ENCODE data around the gene SLC7A5.
A peak's percentile ranks its signal among the peaks of the same experiment; 100 is the strongest.

Gene SLC7A5

GRCh38 chr16:87856791-87857228 lies 12.5 kb downstream of the SLC7A5 start:
- Histone ChIP-seq H3K36me3 (ENCODE audit: control insufficient read depth, insufficient read depth, low read length) (peaks cover 55% of the 10 kb centered on the region; the same call in 1 of the 2 replicates), H3K4me3 (ENCODE audit: low read depth, low read length) (no peak overlapping the region), H3K27ac (ENCODE audit: low read depth, low read length) (no peak overlapping the region), H3K4me1 (ENCODE audit: control insufficient read depth, insufficient read depth, low read length) (peaks cover 50% of the 10 kb centered on the region), H3K9ac (ENCODE audit: low read length) (no peak overlapping the region), H3K27me3 (ENCODE audit: control insufficient read depth, insufficient read depth, low read length) (no peaks in the 10 kb centered on the region), H3K9me3 (ENCODE audit: control insufficient read depth, insufficient read depth, low read depth, low read length) (no peaks in the 10 kb centered on the region)

GRCh38 chr16:87855852-87856715 lies 13.2 kb downstream of the SLC7A5 start:
- Histone ChIP-seq H3K27me3 (ENCODE audit: control insufficient read depth, insufficient read depth, low read length) (no peaks in the 10 kb centered on the region), H3K36me3 (ENCODE audit: control insufficient read depth, insufficient read depth, low read length) (peaks cover 55% of the 10 kb centered on the region), H3K27ac (ENCODE audit: low read depth, low read length) (no peak overlapping the region), H3K4me1 (ENCODE audit: control insufficient read depth, insufficient read depth, low read length) (peaks cover 49% of the 10 kb centered on the region), H3K4me3 (ENCODE audit: low read depth, low read length) (no peak overlapping the region), H3K9me3 (ENCODE audit: control insufficient read depth, insufficient read depth, low read depth, low read length) (no peaks in the 10 kb centered on the region), H3K9ac (ENCODE audit: low read length) (no peak overlapping the region)

GRCh38 chr16:87854907-87855683 lies 14.2 kb downstream of the SLC7A5 start:
- peaks cover 58% of the 10 kb centered on the region for H3K36me3 ChIP-seq (ENCODE audit: control insufficient read depth, insufficient read depth, low read length)
- H3K4me3 ChIP-seq (ENCODE audit: low read depth, low read length): no peak overlapping the region
- no peaks in the 10 kb centered on the region for H3K27me3 ChIP-seq (ENCODE audit: control insufficient read depth, insufficient read depth, low read length)
- peaks cover 51% of the 10 kb centered on the region for H3K4me1 ChIP-seq (ENCODE audit: control insufficient read depth, insufficient read depth, low read length)
- no peaks in the 10 kb centered on the region for H3K9me3 ChIP-seq (ENCODE audit: control insufficient read depth, insufficient read depth, low read depth, low read length)
- no peak overlapping the region for H3K27ac ChIP-seq (ENCODE audit: low read depth, low read length)
- no peak overlapping the region for H3K9ac ChIP-seq (ENCODE audit: low read length)

GRCh38 chr16:87854053-87854906 lies 15.0 kb downstream of the SLC7A5 start:
- Histone ChIP-seq H3K9me3 (ENCODE audit: control insufficient read depth, insufficient read depth, low read depth, low read length) (no peaks in the 10 kb centered on the region), H3K27me3 (ENCODE audit: control insufficient read depth, insufficient read depth, low read length) (no peaks in the 10 kb centered on the region), H3K4me1 (ENCODE audit: control insufficient read depth, insufficient read depth, low read length) (peaks cover 52% of the 10 kb centered on the region), H3K4me3 (ENCODE audit: low read depth, low read length) (no peak overlapping the region), H3K36me3 (ENCODE audit: control insufficient read depth, insufficient read depth, low read length) (peaks cover 66% of the 10 kb centered on the region), H3K9ac (ENCODE audit: low read length) (no peak overlapping the region), H3K27ac (ENCODE audit: low read depth, low read length) (no peak overlapping the region)

GRCh38 chr16:87853411-87854052 lies 15.8 kb downstream of the SLC7A5 start:
- peak overlapping the region; percentile 90 for H3K27ac ChIP-seq (ENCODE audit: low read depth, low read length)
- peak overlapping the region; percentile 28; the same call in 1 of the 2 replicates for H3K4me3 ChIP-seq (ENCODE audit: low read depth, low read length)
- peak overlapping the region; percentile 87 for H3K9ac ChIP-seq (ENCODE audit: low read length)
- peaks cover 67% of the 10 kb centered on the region for H3K36me3 ChIP-seq (ENCODE audit: control insufficient read depth, insufficient read depth, low read length)
- no peaks in the 10 kb centered on the region for H3K9me3 ChIP-seq (ENCODE audit: control insufficient read depth, insufficient read depth, low read depth, low read length)
- H3K4me1 ChIP-seq (ENCODE audit: control insufficient read depth, insufficient read depth, low read length): peaks cover 54% of the 10 kb centered on the region
- H3K27me3 ChIP-seq (ENCODE audit: control insufficient read depth, insufficient read depth, low read length): no peaks in the 10 kb centered on the region

- no peak overlapping the region for H3K4me3 ChIP-seq (ENCODE audit: low read depth, low read length)
- H3K4me1 ChIP-seq (ENCODE audit: control insufficient read depth, insufficient read depth, low read length): peaks cover 61% of the 10 kb centered on the region
- H3K9ac ChIP-seq (ENCODE audit: low read length): no peak overlapping the region
- peaks cover 76% of the 10 kb centered on the region for H3K36me3 ChIP-seq (ENCODE audit: control insufficient read depth, insufficient read depth, low read length)
- no peaks in the 10 kb centered on the region for H3K9me3 ChIP-seq (ENCODE audit: control insufficient read depth, insufficient read depth, low read depth, low read length)
- no peak overlapping the region for H3K27ac ChIP-seq (ENCODE audit: low read depth, low read length)
- no peaks in the 10 kb centered on the region for H3K27me3 ChIP-seq (ENCODE audit: control insufficient read depth, insufficient read depth, low read length)
Observed at GRCh38 chr16:87851601-87852000, 17.7 kb downstream of the SLC7A5 start.

GRCh38 chr16:87851141-87851587 lies 18.1 kb downstream of the SLC7A5 start:
- Histone ChIP-seq H3K27me3 (ENCODE audit: control insufficient read depth, insufficient read depth, low read length) (no peaks in the 10 kb centered on the region), H3K9ac (ENCODE audit: low read length) (no peak overlapping the region), H3K9me3 (ENCODE audit: control insufficient read depth, insufficient read depth, low read depth, low read length) (no peaks in the 10 kb centered on the region), H3K27ac (ENCODE audit: low read depth, low read length) (no peak overlapping the region), H3K4me3 (ENCODE audit: low read depth, low read length) (no peak overlapping the region), H3K36me3 (ENCODE audit: control insufficient read depth, insufficient read depth, low read length) (peaks cover 77% of the 10 kb centered on the region), H3K4me1 (ENCODE audit: control insufficient read depth, insufficient read depth, low read length) (peaks cover 58% of the 10 kb centered on the region)

GRCh38 chr16:87850009-87851006 lies 19.0 kb downstream of the SLC7A5 start:
- Histone ChIP-seq H3K4me1 (ENCODE audit: control insufficient read depth, insufficient read depth, low read length) (peaks cover 56% of the 10 kb centered on the region), H3K36me3 (ENCODE audit: control insufficient read depth, insufficient read depth, low read length) (peaks cover 79% of the 10 kb centered on the region), H3K4me3 (ENCODE audit: low read depth, low read length) (no peak overlapping the region), H3K27me3 (ENCODE audit: control insufficient read depth, insufficient read depth, low read length) (no peaks in the 10 kb centered on the region), H3K9ac (ENCODE audit: low read length) (no peak overlapping the region), H3K27ac (ENCODE audit: low read depth, low read length) (no peak overlapping the region), H3K9me3 (ENCODE audit: control insufficient read depth, insufficient read depth, low read depth, low read length) (no peaks in the 10 kb centered on the region)

GRCh38 chr16:87849419-87850008 lies 19.8 kb downstream of the SLC7A5 start:
- Histone ChIP-seq H3K4me1 (ENCODE audit: control insufficient read depth, insufficient read depth, low read length) (peaks cover 50% of the 10 kb centered on the region), H3K9me3 (ENCODE audit: control insufficient read depth, insufficient read depth, low read depth, low read length) (no peaks in the 10 kb centered on the region), H3K27me3 (ENCODE audit: control insufficient read depth, insufficient read depth, low read length) (no peaks in the 10 kb centered on the region), H3K9ac (ENCODE audit: low read length) (no peak overlapping the region), H3K27ac (ENCODE audit: low read depth, low read length) (no peak overlapping the region), H3K4me3 (ENCODE audit: low read depth, low read length) (no peak overlapping the region), H3K36me3 (ENCODE audit: control insufficient read depth, insufficient read depth, low read length) (peaks cover 80% of the 10 kb centered on the region)

All from HUES6 (cell line).